DMS79 (cell line): ENCODE measurements around the gene ZNRF3.
A peak's percentile ranks its signal among the peaks of the same experiment; 100 is the strongest.

Source experiments
- DNase-seq: peaks from one replicate; lab custom pipeline; 2025; lab: John Stamatoyannopoulos, UW

Gene ZNRF3

DNA sequence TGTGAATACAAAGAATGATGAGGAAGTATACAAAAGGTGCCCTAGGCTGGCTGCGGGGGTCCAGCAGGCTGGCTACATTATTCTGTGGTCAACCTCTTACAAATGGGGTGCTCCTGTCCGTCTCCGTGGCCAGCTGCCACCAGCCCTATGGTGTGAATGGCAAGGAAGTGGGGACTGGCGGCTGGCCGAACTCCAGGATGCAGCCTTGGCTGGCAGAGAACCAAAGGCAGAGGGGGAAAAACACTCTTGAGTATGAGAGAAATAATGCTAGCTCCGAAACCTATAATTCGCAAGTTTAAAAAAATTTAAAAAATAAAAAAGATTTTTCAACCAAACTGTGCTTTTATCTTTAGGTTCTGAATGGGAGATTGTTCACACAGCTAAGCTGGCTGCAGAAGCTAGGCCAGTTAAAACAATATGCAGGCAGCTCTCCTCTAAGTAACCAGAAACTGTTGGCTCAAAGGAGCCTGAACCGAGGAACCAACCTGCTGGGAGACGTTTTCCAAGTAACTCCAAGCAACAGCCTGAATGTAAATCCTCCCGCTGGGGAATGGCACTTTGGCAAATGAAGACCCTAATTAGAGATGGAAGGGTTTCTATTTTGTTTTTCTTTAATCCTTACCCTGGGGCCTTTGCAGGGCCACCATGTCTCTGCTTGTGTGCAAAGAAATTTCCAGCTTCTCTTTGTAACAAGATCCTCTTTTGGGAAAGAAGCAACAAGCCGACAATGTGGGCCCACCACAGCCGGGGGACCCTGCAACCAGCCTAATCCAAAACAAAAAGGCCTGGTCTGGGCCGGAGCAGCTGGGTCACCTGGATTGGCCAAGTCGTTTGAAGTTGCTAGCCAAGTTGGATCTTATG is 128.1 kb downstream of the ZNRF3 start:
- peak; percentile 28 for DNase-seq

DNA sequence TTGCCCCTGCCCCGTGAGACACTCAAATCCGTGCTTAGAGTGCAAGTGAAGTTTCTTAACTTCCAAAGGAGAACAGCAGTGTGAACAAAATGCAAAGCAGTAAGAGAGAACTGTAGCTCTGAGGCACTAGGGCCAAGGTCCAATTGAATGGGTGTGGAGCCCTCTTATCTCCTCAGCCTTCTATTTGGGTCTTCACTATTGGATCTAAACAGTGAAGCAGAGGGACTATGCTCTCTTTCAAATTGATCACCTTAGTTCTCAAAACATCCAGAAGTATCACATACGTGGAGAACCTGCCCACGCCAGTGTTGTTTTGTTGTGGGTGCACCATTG is 128.7 kb downstream of the ZNRF3 start:
- no peak for DNase-seq

DNA sequence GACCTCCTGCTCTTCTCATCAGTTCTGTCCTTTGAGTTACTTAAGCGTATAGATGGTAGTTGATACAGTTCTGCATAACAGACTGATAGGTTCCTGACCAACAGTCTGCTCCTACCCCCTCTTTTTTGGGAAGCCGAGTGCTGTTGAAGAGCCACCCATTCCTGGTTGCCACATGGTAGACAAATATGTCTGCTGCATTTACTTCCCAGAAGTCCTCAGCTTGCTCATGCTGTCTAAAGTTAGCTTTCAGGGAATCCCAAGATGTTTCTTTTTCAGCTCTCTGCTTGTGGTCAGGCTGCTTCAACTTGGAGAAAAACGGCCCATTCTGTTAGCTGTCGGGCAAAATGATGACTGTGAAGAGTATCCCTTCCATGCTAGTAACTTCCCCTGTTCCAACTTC is 129.6 kb downstream of the ZNRF3 start:
- DNase-seq, result no peak

DNA sequence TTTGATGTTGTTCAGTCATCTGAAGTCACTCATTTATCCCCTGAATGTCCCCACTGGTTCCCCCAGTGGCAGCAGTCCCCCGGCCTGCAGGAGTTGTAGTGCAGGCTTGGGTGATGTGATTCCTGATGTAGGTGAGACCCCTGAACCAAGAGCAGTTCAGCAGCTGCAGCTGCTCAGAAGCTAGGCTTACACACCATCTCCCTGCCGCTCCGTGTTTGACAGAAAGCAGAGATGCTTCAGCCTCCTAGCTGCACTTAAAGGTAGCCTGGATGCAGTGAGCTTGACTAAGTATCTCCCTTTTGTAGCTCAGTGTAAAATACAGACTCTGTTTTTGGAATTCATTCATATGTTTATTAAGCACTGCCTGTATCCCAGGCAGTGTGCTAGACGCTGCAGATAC is 130.9 kb downstream of the ZNRF3 start:
- DNase-seq, result no peak

DNA sequence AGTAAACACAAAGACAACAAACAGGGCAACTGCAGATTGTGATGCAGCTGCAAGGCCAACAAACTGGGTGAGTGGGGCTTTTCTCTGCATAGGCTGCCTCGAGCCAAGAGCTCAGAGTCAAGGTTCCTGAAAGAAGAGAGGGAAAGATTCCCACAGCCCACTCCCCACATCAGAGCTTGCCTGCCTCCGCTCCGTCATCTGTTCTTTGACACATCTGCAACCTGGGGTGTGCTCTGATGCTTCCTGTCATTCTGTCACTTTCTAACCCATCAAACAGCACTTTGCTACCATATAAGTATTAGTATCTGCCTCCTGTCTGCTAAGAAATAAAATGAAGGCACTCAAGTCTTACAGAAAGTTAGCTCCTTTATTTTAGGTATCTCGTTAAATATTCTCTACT is 131.4 kb downstream of the ZNRF3 start:
- no peak for DNase-seq

DNA sequence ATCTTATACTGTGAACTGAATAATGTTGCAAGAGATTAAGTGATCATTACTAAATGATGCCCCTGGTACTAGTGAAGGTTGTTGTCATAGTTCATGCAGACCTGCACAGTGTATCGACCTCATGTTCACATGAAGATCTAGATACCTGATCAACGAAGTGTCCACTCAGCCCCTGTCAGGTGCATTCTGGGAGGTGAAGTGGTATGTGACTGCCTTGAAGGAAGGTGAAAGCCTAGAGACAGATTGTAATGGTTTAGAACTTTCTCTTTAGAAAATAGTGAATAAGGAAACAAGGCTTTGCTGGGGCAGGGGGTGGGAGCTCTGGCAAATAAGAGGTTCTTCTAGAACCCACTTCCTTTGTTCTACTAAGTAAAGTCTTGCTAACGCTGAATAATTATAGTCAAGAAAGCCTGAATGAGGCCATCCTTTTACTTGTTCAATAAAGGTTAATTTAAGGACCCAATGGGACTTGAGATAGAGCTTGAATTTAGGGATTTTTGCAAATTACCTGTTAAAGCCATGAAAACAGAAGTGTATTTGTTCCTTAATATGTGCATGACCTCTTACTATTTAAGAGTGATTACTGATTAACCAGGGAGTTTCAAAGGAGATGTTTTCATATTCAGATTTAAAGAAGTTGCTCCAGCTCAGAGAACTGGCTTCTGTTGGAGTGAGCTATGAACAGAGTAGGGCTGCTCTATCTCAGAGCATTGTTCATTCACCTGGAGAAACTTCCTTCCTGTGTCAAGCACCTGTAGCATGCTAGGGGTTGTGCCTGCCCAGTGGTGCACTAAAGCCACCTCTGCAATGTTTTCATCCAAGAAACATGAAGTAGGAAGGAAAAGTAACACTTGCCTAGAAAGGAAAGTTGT is 132.9 kb downstream of the ZNRF3 start:
- DNase-seq, result no peak

DNA sequence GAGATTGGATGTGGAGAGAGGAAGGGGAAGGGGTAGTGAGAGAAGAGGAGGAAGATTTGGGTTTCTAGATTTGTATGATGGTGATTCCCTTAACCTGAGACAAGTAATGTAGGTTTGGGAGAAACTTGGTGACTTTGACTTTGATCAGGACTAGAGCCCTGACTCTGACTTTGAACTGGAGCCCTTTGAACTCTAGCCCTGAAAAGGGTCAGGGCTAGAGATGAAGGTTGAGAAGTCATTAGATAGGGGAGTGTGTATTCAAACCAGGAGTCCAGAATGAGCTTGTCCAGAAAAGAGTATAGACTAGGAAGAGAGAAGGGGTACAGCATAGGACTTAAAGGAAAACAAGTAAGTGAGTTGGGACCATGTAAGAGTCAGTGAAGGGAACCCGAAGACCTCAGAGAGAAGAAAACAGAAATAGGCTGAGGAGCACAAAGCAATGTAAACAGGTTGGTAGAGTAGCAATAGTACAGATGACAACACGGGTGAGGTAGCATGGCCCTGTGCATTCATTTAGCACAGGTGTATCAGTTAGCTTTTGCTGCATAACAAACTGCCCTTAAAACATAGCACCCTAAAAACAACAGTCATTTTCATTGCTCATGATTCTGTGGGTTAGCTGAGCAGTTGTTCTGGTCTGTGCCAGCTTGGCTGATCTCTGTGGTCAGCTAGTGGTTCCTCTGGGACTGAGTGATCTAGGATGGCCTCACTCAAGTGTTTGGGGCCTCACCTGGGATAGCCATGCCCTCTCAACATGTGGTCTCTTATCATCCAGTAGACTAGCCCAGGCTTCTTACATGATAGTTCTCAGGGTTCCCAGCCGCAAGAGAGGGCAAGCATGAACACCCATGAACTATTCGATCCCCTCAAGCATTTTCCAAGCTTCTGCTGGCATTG is 135.2 kb downstream of the ZNRF3 start:
- DNase-seq, result no peak

DNA sequence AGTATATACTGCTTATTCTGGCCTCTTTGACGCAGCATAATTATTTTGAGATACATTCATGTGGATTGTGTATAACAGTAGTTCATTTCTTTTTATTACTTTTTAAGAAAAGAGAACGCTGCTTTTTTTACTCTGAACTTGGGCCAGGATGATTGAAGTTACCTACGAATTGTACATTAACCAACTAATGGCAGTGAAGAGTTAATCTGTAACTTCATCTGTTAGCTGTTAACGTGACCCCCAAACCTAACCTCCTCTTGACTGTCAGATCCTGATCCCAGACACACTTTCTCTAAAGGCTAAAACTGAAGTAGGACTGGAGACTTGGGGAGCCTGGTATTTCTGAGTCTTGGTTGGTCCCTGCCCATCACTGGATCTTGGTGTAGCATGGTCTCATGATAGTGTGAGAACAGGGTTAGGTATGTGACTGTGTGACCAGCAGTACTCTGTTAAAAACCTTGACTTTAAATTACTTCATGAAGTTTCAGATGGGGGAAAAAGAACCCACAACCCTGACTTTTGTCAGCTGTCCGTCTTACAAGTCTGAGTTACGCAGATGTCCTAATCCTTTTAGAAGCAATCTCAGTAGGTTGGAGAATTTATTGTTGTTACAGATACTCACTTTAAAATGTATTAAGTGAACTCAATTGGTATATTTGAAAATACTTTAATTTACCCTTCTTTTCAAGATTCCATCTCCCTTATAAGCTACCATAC is 138.9 kb downstream of the ZNRF3 start:
- DNase-seq, result no peak

DNA sequence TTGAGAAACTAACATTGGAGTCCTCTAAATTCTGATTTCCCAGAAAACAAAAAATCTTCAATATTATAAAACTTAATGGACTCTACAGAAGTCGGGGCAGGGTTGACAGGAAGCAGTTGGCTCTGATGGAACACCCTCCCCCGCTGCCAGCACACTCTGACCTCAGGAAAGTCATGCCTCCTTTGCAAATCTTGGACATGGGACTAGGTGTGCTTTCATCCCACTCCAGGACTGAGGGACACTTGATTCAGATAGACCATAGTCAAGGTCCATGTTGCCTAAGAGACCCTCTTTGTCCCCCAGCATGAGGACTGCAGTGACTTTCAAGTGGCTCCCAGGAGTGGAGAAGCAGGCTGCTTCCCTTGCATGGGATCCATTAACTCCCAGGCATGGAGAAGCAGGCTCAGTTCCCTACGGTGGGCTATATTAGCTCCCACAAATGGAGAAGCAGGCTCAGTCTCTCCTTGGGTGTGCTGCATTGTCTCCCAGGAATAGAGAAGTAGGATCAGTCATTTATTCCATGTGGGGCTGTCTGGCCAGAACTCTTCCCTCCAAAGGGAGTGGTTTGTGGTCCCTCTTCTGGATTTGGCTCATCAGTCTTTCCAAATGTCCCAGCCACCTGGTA is 139.9 kb downstream of the ZNRF3 start:
- no peak for DNase-seq

DNA sequence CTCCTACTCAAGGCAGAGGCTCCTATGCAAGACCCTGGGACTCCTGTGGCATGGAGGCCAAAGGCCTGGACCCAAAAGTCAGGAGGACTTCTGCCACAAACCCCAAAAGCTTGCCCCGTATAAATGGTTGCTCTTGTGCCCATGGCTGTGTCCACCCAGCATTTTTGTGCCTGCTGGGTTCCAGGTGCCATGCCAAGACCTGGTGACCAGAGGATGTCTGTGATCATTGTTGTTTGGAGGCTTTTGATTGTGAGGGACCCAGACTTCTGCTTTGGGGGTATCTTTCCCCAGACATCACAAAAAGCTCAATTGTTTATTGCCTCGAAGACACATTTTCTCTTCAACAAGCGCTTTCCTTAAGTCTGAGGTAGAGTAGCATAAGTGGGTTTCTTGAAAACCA is 143.2 kb downstream of the ZNRF3 start:
- no peak for DNase-seq

DNA sequence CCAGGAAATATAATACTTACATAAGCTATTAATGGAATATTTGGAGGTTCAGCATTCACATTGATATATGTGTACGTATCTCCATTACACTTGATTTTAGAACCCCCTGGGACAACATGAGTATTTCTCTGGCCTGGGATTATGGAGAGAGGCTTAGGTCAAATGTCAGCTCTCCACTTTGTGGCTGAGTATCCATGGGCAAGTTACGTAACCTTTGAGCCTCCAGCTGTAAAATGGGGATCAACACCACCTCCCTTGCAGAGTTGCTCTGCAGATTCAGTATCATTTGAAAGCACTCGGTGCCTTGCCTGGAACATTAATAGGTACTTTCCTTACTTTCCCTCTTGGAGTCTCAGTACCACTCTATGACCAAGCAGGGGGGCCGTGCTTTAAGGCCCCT is 145.1 kb downstream of the ZNRF3 start:
- DNase-seq, result no peak

DNA sequence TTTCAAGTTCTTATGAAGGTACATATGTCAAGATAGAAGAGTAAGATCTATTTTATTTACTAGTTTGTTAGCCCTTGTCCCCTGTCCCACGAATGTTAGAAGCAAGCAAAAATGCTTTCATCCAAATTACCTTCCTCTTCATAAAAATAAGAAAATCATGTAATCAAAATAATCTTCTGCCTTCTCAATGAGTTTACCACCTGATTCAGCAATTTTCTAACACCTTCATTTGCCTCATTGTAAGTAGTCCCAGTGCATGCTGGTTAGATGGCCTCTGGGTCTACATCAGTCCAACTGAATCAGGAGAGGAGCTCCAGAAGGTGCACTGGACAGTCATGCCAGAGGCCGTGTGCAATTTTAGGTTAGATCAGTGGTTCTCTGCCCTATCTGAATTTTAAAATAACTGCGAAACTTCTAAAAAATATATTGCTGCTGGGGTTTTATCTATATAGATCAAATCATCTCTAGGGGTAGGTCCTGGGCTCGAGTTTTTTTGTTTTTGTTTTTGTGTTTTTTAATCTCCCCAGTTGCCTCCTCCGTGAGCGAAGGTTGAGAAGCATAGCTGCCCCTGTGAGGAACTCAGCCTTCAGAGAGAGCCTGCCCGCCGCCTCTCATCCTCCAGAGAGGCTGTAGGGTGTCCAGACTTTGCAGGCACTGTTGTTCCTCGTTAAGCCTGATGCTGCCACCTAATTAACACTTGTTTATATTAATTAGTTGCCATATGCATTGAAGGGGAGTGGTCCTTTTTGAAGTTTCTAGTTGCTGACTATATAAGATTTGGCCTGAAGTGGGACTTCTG is 146.0 kb downstream of the ZNRF3 start:
- no peak for DNase-seq

DNA sequence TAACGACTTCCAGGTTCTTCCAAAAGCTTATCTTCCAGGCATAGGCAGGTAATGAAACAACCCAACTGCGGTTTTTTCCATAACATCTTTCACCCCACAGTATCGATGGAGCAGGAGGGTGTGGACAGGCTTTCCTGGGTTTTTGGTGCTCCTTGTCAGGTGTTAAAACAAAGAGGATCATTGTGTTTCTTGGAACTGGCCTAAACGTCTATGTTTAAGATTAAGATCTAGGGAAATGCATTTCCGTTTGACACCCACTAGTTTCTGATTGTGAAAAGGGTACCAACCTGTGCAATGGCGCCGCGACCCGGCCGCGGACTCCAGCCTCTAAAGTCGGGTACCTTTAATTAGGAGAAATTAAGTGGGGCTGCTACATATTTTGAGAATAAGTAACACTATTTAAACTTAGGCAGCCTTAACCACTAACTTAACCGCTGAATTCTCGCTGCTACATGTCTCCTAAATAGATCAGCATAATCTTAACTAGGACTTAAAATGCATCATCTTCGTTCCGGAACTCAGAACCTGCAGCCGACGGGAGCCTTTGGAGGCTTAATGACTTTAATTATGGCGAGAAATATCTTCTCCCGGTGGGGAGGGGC is 146.7 kb downstream of the ZNRF3 start:
- DNase-seq, result no peak

DNA sequence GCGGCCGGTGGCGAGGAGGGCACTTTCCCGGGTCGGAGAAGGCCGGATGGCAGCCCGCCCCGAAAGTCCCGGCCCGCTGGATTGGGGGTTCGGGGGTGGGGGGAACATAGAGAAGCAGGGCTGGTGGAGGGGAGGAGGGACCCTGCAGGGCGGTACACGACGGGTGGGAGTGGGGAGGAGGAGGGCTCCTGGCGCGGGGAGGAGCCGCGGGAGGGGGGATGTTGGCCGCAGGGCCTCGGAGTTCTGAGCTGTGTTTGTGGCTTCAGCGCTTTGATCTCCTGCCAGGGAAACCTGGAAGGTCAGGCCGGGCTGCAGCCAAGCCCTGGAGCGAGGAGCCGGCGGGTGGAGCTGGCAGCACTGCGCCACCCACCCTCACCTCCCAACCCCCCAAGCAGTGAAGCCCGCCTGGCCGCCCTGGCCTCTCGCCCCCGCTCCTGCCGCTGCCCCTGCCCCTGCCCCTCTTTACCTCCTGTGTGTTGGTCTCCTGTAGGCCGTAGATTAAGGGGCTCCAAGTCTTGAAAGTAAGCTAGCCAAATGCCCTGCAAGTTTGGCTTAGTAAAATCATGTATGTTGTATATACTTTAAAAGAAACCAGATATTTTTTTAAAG is 147.3 kb downstream of the ZNRF3 start:
- peak; percentile 37 for DNase-seq

DNA sequence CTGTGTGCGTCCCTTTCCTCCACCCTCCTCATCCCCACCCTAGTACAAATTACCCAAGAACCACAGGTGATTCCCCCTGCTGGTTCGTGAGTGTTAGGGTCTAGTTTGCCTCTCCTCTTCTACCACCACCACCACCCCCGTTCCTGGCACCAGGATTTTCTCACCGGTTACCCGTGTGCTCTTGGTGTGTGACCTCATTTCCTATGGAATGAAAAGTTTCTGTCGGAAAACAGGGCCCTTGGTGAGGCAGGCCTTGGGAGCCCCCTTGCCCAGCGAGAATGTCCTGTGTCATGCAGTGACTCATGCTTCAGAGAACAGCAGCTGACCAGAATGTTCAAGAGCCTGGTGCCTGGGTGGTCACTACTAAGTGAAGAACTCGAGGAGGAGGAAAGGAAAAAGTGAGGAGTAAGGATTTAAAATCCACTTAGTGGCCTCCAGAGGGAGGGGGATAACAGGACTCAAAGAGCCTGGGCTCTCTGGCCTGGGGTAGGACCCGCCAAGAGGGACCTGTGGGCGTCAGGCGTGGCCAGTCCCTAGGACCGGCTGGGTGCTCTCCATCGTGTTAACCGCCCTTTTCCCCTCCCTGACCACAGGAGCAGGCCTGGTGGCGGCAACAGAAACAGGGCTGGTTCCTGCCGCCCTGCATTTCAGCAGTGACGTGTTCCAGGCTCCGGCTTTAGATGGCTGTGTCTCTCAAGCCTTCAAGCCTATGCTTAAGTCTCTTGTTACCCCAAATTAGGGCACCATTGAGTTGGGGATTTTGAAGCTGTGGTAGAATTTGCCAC is 148.0 kb downstream of the ZNRF3 start:
- DNase-seq, result no peak

DNA sequence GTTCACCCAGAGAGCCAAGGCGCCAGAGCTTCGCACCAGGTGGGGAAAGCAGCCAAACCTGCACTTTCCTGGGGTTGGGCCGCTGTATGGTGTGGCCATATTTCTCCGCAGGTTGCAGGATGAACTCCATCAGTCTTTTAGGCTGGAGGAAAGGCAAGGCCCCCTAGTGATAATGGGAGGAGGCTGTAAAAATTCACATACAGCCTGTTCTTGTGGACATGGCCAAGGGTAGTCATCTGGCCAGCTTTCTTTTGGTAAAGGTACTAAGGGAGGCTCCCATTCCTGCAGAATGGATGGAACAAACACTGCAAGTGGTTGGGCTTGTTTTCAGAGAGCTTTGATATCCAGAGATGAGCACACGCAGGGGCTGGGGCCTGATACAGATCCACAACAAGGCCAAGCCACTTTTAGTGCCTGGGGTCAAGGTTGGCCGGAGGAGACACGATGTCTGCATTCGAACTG is 148.7 kb downstream of the ZNRF3 start:
- no peak for DNase-seq

DNA sequence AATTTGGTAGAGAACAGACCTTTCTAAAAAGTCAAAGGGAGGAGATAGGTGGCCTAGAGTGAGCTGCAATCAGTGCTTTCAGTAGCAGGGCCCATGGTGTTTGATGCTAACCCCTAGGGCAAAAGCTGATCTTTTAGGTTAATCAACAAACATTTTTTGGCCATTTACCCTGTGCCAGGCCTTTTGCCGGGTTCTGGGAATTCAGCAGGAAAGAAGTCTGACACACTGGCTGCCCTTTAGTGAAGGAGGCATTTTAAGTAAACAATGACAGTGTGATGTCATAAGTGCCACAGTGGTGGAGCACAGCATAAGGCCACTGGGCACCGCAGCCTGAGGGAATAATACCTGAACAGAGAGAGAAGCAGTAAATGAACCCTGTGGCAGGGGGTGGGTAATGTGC is 149.2 kb downstream of the ZNRF3 start:
- no peak for DNase-seq

DNA sequence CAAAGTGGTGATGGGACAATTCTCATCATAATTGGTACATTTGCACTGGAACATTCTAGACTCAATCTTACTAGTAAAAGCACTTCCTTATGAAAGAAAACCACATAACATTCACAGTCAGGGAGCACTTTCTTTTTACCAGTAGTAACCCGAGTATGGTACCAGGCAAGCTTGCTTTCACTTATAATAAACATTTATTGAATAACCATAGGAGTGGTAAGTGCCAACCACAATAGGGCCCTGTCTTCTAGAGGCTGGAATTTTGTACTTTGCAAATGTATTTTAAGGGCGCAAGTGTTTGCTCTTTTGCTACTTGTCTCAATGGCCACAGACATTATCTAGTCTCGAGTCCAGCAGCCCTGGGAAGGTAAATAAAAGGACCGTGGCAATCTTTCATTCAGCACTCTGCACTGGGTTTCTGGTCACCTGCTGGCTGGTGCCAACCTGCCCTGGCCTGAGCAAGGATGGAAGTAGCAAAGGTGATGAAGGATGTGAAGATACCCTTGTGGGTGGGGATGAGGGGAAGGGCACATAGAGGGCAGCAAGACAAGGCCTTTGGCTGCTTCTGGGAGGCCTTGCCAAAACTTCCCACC is 154.1 kb downstream of the ZNRF3 start:
- DNase-seq, result no peak
